Suprapubic skin (tissue), 4 donors: ENCODE measurements around the gene SUGCT. TPM values are rescaled to one million over a fixed set of nuclear protein-coding genes. Genes with fewer than 3 reads are reported as not detected.
"Not testable (repeated sequence)": the region's sequence is repeated elsewhere in the genome, so short reads cannot be mapped to it uniquely, and the experiment has no call there.

Experiments used
- DNase-seq, 2 donors: peaks; one replicate each; pipeline ENCODE4 v3.0.0-alpha.2; 2019; ENCODE audit warnings: low spot score in 2 of 2
- H3K27ac ChIP-seq: fragments of 200-600 bp; sonication (generic); one replicate; pipeline ENCODE4 v1.5.1; 2019
- H3K27me3 ChIP-seq: fragments of 200-600 bp; sonication (generic); one replicate; pipeline ENCODE4 v1.5.1; 2019
- H3K36me3 ChIP-seq: fragments of 200-600 bp; sonication (generic); one replicate; pipeline ENCODE4 v1.5.1; 2019
- H3K4me1 ChIP-seq: fragments of 200-600 bp; sonication (generic); one replicate; pipeline ENCODE4 v1.5.1; 2019
- H3K4me3 ChIP-seq: fragments of 200-600 bp; sonication (generic); one replicate; pipeline ENCODE4 v1.5.1; 2019; ENCODE audit warnings: mild to moderate bottlenecking
- H3K9me3 ChIP-seq: fragments of 200-600 bp; sonication (generic); one replicate; pipeline ENCODE4 v1.5.1; 2019
- EP300 ChIP-seq: sonication (generic); formaldehyde crosslinking; IDR thresholded peaks from one replicate; pipeline ENCODE4 v1.6.1; 2017; ENCODE audit warnings: antibody characterized with exemption
- POLR2A ChIP-seq, 2 donors: fragments of 450-650 bp; IDR thresholded peaks; one replicate each; pipeline ENCODE4 v1.6.1; 2017; ENCODE audit warnings: antibody characterized with exemption in 2 of 2, mild to moderate bottlenecking in 2 of 2, moderate library complexity in 2 of 2
- POLR2AphosphoS5 ChIP-seq, 3 donors: sonication (generic); formaldehyde crosslinking; IDR thresholded peaks; one replicate each; pipeline ENCODE4 v1.6.1; 2017; ENCODE audit warnings: antibody characterized with exemption in 3 of 3
- WGBS: methylation state at CpG from one replicate; pipeline ENCODE4 v1.1.5; 2018; 5-methylcytosine and 5-hydroxymethylcytosine counted together
- total RNA-seq, 4 donors: library from RNA; depleted of rRNA; stranded (reverse); fragments of >200 nt; gene quantifications; one replicate each; pipeline ENCODE4 v1.1.0, GENCODE V29; 2016
- TF ChIP-seq, protein P1 (sequence below), 2 donors: fragments of 200-600 bp in 1 of 2; fragments of 450-650 bp in 1 of 2; sonication (generic) in 1 of 2; IDR thresholded peaks; one replicate each; pipeline ENCODE4 v1.5.1; 2016 to 2019; ENCODE audit warnings: antibody characterized with exemption in 2 of 2, mild to moderate bottlenecking in 1 of 2, moderate library complexity in 1 of 2

SUGCT gene
- total RNA-seq, 4 donors from 2014 or later: 0.73 to 2.2 (median 0.98) TPM; not detected in 1

DNA sequence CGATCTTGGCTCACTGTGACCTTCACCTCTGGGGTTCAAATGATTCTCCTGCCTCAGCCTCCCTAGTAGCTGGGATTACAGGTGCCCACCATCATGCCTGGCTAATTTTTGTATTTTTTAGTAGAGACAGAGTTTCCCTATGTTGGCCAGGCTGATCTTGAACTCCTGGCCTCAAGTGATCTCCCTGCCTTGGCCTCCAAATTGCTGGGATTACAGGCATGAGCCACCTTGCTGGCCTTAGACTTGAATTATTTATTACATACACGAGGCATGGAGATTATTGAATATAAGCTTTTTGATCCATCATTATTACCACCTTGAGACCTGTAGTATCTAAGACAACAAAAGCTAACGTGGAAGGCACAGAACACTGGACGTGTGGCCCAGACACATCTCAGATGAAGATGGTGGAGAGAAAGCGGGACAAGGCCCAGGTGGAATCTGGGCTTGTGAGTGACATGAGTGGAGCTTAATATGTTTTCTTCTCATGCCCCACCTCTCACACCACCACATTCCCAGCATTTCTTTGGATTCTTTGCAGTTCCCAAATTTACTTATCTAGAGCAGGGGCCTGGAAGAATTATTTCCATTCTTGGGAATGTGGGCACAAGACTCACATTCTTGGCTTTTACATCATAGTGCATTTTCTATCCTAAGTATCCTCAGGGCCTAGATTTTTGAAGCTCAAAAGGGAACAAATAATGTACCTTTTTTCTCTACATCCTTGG, 76.6 kb downstream of the SUGCT start:
- Histone ChIP-seq H3K4me3 (no peak overlapping the region), H3K27me3 (no peaks in the 10 kb centered on the region), H3K27ac (no peak overlapping the region), H3K4me1 (no peaks in the 10 kb centered on the region), H3K36me3 (no peaks in the 10 kb centered on the region), H3K9me3 (no peaks in the 10 kb centered on the region)
- 84% methylated on average over 5 of the region's 5 CpGs for WGBS
- no peak for DNase-seq
- TF ChIP-seq, protein P1, sequence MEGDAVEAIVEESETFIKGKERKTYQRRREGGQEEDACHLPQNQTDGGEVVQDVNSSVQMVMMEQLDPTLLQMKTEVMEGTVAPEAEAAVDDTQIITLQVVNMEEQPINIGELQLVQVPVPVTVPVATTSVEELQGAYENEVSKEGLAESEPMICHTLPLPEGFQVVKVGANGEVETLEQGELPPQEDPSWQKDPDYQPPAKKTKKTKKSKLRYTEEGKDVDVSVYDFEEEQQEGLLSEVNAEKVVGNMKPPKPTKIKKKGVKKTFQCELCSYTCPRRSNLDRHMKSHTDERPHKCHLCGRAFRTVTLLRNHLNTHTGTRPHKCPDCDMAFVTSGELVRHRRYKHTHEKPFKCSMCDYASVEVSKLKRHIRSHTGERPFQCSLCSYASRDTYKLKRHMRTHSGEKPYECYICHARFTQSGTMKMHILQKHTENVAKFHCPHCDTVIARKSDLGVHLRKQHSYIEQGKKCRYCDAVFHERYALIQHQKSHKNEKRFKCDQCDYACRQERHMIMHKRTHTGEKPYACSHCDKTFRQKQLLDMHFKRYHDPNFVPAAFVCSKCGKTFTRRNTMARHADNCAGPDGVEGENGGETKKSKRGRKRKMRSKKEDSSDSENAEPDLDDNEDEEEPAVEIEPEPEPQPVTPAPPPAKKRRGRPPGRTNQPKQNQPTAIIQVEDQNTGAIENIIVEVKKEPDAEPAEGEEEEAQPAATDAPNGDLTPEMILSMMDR (IDR thresholded peaks at IDR 0.05): no peak
- TF ChIP-seq POLR2A (IDR thresholded peaks at IDR 0.05) (no peak), EP300 (no peak), POLR2AphosphoS5 (IDR thresholded peaks at IDR 0.05) (no peak)

DNA sequence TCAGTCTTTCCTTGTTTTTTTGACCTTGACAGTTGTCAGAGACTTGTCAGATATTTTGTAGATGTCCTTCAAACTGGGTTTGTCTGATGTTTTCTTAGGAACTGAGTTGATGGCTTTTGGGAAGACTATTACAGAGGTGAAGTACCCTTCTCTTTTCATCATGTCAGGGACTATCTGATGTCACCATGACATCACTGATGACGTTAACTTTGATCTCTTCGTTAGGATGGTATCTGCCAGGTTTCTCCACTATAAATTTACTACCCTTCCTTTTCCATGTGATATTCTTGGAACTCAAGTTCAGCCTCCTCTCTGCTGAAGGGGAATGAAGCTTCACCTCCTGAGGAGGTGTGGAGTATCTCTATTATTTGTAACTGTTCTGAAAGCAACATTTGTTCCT, 78.5 kb downstream of the SUGCT start:
- Histone ChIP-seq H3K27me3 (no peaks in the 10 kb centered on the region), H3K27ac (no peak overlapping the region), H3K4me1 (no peaks in the 10 kb centered on the region), H3K36me3 (no peaks in the 10 kb centered on the region), H3K4me3 (no peak overlapping the region), H3K9me3 (no peaks in the 10 kb centered on the region)
- 78% methylated on average over 2 of the region's 2 CpGs for WGBS
- DNase-seq: no peak
- no peak for TF ChIP-seq POLR2AphosphoS5 (IDR thresholded peaks at IDR 0.05)
- TF ChIP-seq POLR2A (IDR thresholded peaks at IDR 0.05): no peak
- TF ChIP-seq EP300: no peak
- TF ChIP-seq, protein P1 (IDR thresholded peaks at IDR 0.05): no peak

DNA sequence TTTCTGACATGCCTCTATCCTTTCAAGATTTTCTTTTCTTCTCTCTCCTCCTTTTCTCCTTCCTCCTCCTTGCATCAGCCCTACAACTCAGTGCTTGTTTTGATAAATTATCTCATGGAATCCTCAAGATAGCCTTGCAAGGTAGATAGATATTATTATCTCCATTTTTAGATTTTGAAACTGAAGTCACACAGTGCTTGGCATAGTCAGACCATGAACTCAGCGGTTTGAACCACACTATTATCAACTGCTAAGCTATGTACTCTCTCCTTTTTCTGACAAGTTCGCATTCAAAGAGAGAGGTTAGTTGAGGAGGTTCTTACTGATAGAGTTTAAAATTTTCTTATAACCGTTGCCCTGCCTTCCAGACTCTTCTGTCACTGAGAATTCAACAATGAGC, 79.1 kb downstream of the SUGCT start:
- Histone ChIP-seq H3K9me3 (no peaks in the 10 kb centered on the region), H3K36me3 (no peaks in the 10 kb centered on the region), H3K4me1 (no peaks in the 10 kb centered on the region), H3K27ac (no peak overlapping the region), H3K27me3 (no peaks in the 10 kb centered on the region), H3K4me3 (no peak overlapping the region)
- TF ChIP-seq, protein P1 (IDR thresholded peaks at IDR 0.05): no peak
- TF ChIP-seq POLR2A (IDR thresholded peaks at IDR 0.05): no peak
- no peak for TF ChIP-seq POLR2AphosphoS5 (IDR thresholded peaks at IDR 0.05)
- no peak for TF ChIP-seq EP300
- WGBS: 92% methylated on average over 3 of the region's 3 CpGs
- DNase-seq: no peak

DNA sequence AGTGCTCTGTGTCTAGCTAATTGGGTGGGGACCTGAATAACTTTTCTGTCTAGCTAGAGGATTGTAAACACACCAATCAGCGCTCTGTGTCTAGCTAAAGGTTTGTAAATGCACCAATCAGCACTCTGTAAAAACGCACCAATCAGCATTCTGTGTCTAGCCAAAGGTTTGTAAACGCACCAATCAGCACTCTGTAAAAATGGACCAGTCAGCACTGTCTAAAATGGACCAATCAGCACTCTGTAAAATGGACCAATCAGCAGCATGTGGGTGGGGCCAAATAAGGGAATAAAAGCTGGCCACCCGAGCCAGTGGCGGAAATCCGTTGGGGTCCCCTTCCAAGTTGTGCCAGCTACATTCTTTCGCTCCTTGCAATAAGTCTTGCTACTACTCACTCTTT, 83.8 kb downstream of the SUGCT start:
- H3K36me3 ChIP-seq, H3K27me3 ChIP-seq, H3K27ac ChIP-seq, H3K9me3 ChIP-seq, DNase-seq, H3K4me3 ChIP-seq, H3K4me1 ChIP-seq: not testable (repeated sequence)
- WGBS: 87% methylated on average over 7 of the region's 7 CpGs

DNA sequence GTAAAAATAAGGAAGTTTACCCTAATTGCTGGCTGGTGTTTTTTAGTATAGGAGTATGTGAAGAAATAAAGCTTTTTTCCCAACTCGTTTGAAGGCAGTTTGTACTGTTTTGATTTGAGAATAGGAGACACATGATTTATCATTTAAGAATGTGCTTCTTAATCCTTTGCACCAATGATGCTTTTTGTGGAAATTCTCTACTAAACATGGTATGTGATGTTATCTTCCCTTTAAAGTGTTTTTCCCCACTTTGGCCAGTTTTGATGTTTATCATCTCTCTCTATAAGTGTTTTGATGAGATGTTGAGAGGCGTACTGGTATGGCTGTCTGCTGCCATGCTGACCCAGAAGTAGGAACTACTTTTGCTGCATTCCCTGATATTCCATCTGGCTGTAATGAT, 85.1 kb downstream of the SUGCT start:
- no peaks in the 10 kb centered on the region for H3K9me3 ChIP-seq
- H3K27me3 ChIP-seq: no peaks in the 10 kb centered on the region
- no peak for DNase-seq
- no peak for TF ChIP-seq EP300
- TF ChIP-seq POLR2AphosphoS5 (IDR thresholded peaks at IDR 0.05): no peak
- no peak for TF ChIP-seq POLR2A (IDR thresholded peaks at IDR 0.05)
- TF ChIP-seq, protein P1 (IDR thresholded peaks at IDR 0.05): no peak
- no peak overlapping the region for H3K27ac ChIP-seq
- H3K4me3 ChIP-seq: no peak overlapping the region
- WGBS: 55% methylated on average over 2 of the region's 2 CpGs
- H3K4me1 ChIP-seq: no peaks in the 10 kb centered on the region
- H3K36me3 ChIP-seq: no peaks in the 10 kb centered on the region
